Endodermal cell (in vitro differentiated cells): ENCODE results near the gene REX1BD. TPM values are rescaled to one million over a fixed set of nuclear protein-coding genes. Genes with fewer than 3 reads are reported as not detected.

Experiments
- DNase-seq: peaks from one replicate; pipeline ENCODE4 v3.0.0-alpha.2; 2017
- H3K27ac ChIP-seq: 2 replicates; pipeline ENCODE4 v1.5.1; 2013; ENCODE audit warnings: mild to moderate bottlenecking, low read depth, low read length, moderate library complexity
- H3K27me3 ChIP-seq: 2 replicates; pipeline ENCODE4 v1.6.1; 2013; ENCODE audit warnings: mild to moderate bottlenecking, low read length, moderate library complexity; ENCODE audit not compliant: insufficient read depth, control insufficient read depth, poor library complexity, severe bottlenecking
- H3K36me3 ChIP-seq: 2 replicates; pipeline ENCODE4 v1.7.0; 2013; ENCODE audit warnings: mild to moderate bottlenecking, low read length, moderate library complexity; ENCODE audit not compliant: control insufficient read depth, insufficient read depth
- H3K4me1 ChIP-seq: one replicate; pipeline ENCODE4 v1.7.0; 2013; ENCODE audit warnings: low read length; ENCODE audit not compliant: control insufficient read depth, insufficient read depth
- H3K4me3 ChIP-seq: 2 replicates; pipeline ENCODE4 v1.5.1; 2013; ENCODE audit warnings: mild to moderate bottlenecking, low read length, moderate library complexity
- H3K9ac ChIP-seq: 2 replicates; pipeline ENCODE4 v1.6.1; 2013; ENCODE audit warnings: mild to moderate bottlenecking, low read length, moderate library complexity; ENCODE audit not compliant: poor library complexity, severe bottlenecking; ENCODE audit errors: extremely low read depth
- H3K9me3 ChIP-seq: 2 replicates; pipeline ENCODE4 v1.6.1; 2013; ENCODE audit warnings: mild to moderate bottlenecking, low read length, moderate library complexity; ENCODE audit not compliant: control insufficient read depth
- H3K27ac Mint-ChIP-seq: 2 replicates; pipeline ENCODE4 v1.8.0; 2020; ENCODE audit warnings: mixed read lengths
- H3K27me3 Mint-ChIP-seq: 2 replicates; pipeline ENCODE4 v1.8.0; 2021; ENCODE audit warnings: mild to moderate bottlenecking, mixed read lengths; ENCODE audit not compliant: insufficient read depth
- H3K36me3 Mint-ChIP-seq: 2 replicates; pipeline ENCODE4 v1.8.0; 2020; ENCODE audit warnings: low read depth, mixed read lengths
- H3K4me1 Mint-ChIP-seq: 2 replicates; pipeline ENCODE4 v1.8.0; 2020; ENCODE audit warnings: mixed read lengths
- H3K4me3 Mint-ChIP-seq: 2 replicates; pipeline ENCODE4 v1.8.0; 2020; ENCODE audit warnings: mild to moderate bottlenecking, moderate library complexity, mixed read lengths
- H3K9me3 Mint-ChIP-seq: 2 replicates; pipeline ENCODE4 v1.8.0; 2020; ENCODE audit warnings: mild to moderate bottlenecking, mixed read lengths
- CTCF ChIP-seq: fragments of 200-600 bp; sonication (generic); conservative IDR thresholded peaks from 2 replicates; pipeline ENCODE4 v1.5.0; 2021; ENCODE audit warnings: antibody characterized with exemption, mild to moderate bottlenecking
- WGBS, 2 experiments: methylation state at CpG; one replicate each; pipeline versions ENCODE4 v1.1.5 to v1.1.7; 2013; ENCODE audit warnings: missing lambda C conversion rate in 2 of 2, mixed read lengths in 1 of 2; ENCODE audit not compliant: insufficient coverage in 1 of 2, insufficient read length in 1 of 2; 5-methylcytosine and 5-hydroxymethylcytosine counted together
- total RNA-seq, 2 donors: library from RNA; stranded (reverse); fragmentation: NEBNext Ultra II Directional in 1 of 2; extraction: Animal tissue kit (Norgen Biotek cat#: 25700) in 1 of 2; gene quantifications; 2 replicates in 1 of 2; 3 replicates in 1 of 2; pipeline ENCODE4 v1.2.1, GENCODE V29; 2021

The REX1BD gene
- total RNA-seq, 2 donors from 2014 or later, result 76.9 to 83.9 TPM

DNA sequence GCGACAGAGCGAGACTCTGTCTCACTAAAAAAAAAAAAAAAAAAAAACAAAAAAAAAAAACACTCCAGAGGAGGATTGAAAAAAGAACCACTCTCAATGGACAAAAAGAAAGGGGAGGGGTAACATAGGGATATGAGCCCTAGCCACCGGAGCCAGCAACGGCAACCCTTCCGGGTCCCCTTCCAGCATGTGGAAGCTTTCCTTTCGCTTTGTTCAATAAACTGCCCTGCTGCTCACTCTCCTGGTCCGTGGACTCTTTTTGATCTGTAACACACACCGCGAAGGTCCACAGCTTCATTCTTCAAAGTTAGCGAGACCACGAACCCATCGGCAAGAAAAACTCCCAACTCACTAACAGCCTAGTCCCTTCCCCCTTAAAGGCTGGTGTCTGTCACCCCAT, 1.0 kb upstream of the REX1BD start:
- peaks cover 3% of the 10 kb centered on the region for H3K36me3 Mint-ChIP-seq
- no peak for DNase-seq
- H3K4me1 ChIP-seq, result no peaks in the 10 kb centered on the region
- peak overlapping the region; percentile 77 for H3K4me3 Mint-ChIP-seq
- no peaks in the 10 kb centered on the region for H3K9me3 Mint-ChIP-seq
- 95 to 97% methylated on average over 8 to 10 of the region's 12 CpGs for WGBS, 2 experiments
- H3K27ac Mint-ChIP-seq, result peak overlapping the region; percentile 87
- peaks cover 9% of the 10 kb centered on the region for H3K4me1 Mint-ChIP-seq
- no peak overlapping the region for H3K9ac ChIP-seq
- H3K36me3 ChIP-seq, result peaks cover 9% of the 10 kb centered on the region
- peaks cover 4% of the 10 kb centered on the region for H3K27me3 Mint-ChIP-seq
- no peak overlapping the region for H3K27ac ChIP-seq
- H3K27me3 ChIP-seq, result no peaks in the 10 kb centered on the region
- no peak for TF ChIP-seq CTCF
- H3K9me3 ChIP-seq, result no peaks in the 10 kb centered on the region
- no peak overlapping the region for H3K4me3 ChIP-seq

- Mint-ChIP-seq H3K4me1 (peaks cover 10% of the 10 kb centered on the region), H3K27me3 (peaks cover 4% of the 10 kb centered on the region), H3K36me3 (peaks cover 4% of the 10 kb centered on the region), H3K4me3 (peak overlapping the region; percentile 77), H3K27ac (peak overlapping the region; percentile 87), H3K9me3 (no peaks in the 10 kb centered on the region)
- H3K9me3 ChIP-seq, result no peaks in the 10 kb centered on the region
- H3K27me3 ChIP-seq, result no peaks in the 10 kb centered on the region
- H3K27ac ChIP-seq, result peak overlapping the region; percentile 37
- 62 to 66% methylated on average over 9 to 16 of the region's 16 CpGs for WGBS, 2 experiments
- peak overlapping the region; percentile 86 for H3K4me3 ChIP-seq
- peaks cover 9% of the 10 kb centered on the region for H3K36me3 ChIP-seq
- DNase-seq, result peak; percentile 53
- no peak for TF ChIP-seq CTCF
- no peaks in the 10 kb centered on the region for H3K4me1 ChIP-seq
- peak overlapping the region; percentile 65 for H3K9ac ChIP-seq
These were observed 512 bp upstream of the REX1BD start for GRCh38 chr19:18587962-18588610.

DNA sequence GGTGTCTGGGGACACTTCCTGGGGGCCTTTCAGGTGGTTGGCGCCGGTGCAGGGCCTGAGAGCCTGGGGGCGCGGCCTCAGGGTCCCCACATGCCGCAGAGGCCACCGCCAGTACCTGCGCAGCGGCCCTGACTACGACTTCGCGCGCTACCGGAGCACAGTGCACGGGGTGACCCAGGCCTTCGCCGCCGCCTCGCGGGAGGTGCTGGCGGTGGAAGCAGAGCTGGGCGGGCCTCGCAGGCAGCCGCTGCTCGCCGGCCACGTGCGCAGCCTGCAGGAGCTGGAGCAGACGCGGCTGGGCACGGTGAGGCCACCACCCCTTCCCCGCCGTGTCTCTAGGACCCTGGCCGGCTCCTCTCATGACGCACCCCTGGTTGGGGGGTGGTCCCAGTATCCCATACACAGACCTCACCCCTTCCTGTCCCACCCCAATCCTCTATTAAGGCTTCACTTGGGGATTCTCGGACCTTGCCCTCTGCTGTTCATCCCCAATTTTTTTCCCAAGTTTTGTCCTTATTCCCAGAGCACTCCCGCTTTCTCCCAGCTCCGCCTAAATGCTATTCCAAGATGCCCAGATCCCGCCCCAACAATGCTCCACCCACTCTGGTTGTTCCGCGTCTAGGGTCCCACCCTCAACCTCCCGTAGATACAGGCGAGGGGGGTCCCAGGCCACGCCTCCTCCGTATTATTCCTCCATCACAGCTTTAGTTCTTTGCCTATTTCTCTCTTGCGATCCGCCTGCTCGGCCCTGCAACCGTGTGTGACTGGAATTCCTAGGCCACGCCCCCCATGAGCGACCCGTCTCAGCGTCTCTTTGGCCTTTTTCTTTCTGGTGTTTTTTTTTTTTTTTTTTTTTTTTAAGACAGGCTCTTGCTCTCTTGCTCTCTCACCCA, 1.0 kb downstream of the REX1BD start:
- H3K9ac ChIP-seq, result peak overlapping the region; percentile 65
- H3K4me1 ChIP-seq, result peaks cover 3% of the 10 kb centered on the region
- WGBS, 2 experiments, result 1% methylated on average over 35 to 52 of the region's 52 CpGs
- no peak for TF ChIP-seq CTCF
- Mint-ChIP-seq H3K27ac (peak overlapping the region; percentile 95), H3K4me1 (peaks cover 16% of the 10 kb centered on the region), H3K9me3 (no peaks in the 10 kb centered on the region), H3K36me3 (peaks cover 5% of the 10 kb centered on the region), H3K27me3 (peaks cover 4% of the 10 kb centered on the region), H3K4me3 (peak overlapping the region; percentile 77)
- H3K4me3 ChIP-seq, result peak overlapping the region; percentile 86
- peaks cover 9% of the 10 kb centered on the region for H3K36me3 ChIP-seq
- peak; percentile 95 for DNase-seq
- peak overlapping the region; percentile 54 for H3K27ac ChIP-seq
- H3K27me3 ChIP-seq, result no peaks in the 10 kb centered on the region
- no peaks in the 10 kb centered on the region for H3K9me3 ChIP-seq
